GM12878 (cell line): ENCODE data around the gene BCAS3. TPM values are rescaled to one million over a fixed set of nuclear protein-coding genes. Genes with fewer than 3 reads are reported as not detected.

ENCODE experiments used
- ATAC-seq: fragments of 200-7000 bp; cut with Tn5 transposase; 3 replicates; pipeline ENCODE4 v1.9.1; 2020; ENCODE audit warnings: mild to moderate bottlenecking, moderate library complexity
- BruUV-seq: library from RNA; stranded (reverse); fragments of 400-500 nt; replicated peaks from 2 replicates; lab custom pipeline; 2021; lab: Mats Ljungman, UMichigan
- CTCF ChIA-PET: fragments of 300-600 bp; sonication (Branson Sonifier 250); formaldehyde crosslinking; extraction: SDS; loops from one replicate; lab custom pipeline; 2021; ENCODE audit warnings: inconsistent platforms; lab: Yijun Ruan, JAX
- POLR2A ChIA-PET: fragments of 350-600 bp; formaldehyde crosslinking; extraction: SDS; loops from one replicate; lab custom pipeline; 2021; ENCODE audit warnings: inconsistent platforms; lab: Charles Lee
- RAD21 ChIA-PET: fragments of 300-600 bp; sonication (Branson Sonifier 250); formaldehyde crosslinking; loops from one replicate; lab custom pipeline; 2023; ENCODE audit warnings: antibody characterized with exemption; ENCODE audit not compliant: unreplicated experiment; lab: Charles Lee
- SMC1A ChIA-PET: fragments of 300-600 bp; sonication (Branson Sonifier 250); formaldehyde crosslinking; loops from one replicate; lab custom pipeline; 2023; ENCODE audit not compliant: unreplicated experiment, uncharacterized antibody; lab: Charles Lee
- DNase-seq: peaks from one replicate; pipeline ENCODE4 v3.0.0-alpha.2; 2011; ENCODE audit warnings: low read depth, low spot score
- FAIRE-seq: peaks from 3 replicates; lab custom pipeline; 2011; peaks lifted over from hg19 to GRCh38; lab: Jason Lieb, UNC
- H2AFZ ChIP-seq: 2 replicates; pipeline ENCODE4 v1.6.0; 2011; ENCODE audit warnings: low read depth, low read length, control low read depth; ENCODE audit not compliant: control insufficient read depth
- H3K27ac ChIP-seq: 2 replicates; pipeline ENCODE4 v1.5.1; 2011; ENCODE audit warnings: control low read depth; ENCODE audit not compliant: control insufficient read depth, insufficient read depth
- H3K27me3 ChIP-seq, 2 experiments: replicated peaks in 1 of 2; 2 replicates each; pipeline versions ENCODE4 v1.6.0 to v1.6.1; 2011; ENCODE audit warnings: low read length in 1 of 2; ENCODE audit not compliant: control insufficient read depth in 2 of 2, insufficient read depth in 2 of 2
- H3K36me3 ChIP-seq, 2 experiments: 2 replicates each; pipeline ENCODE4 v1.5.1; 2011; ENCODE audit warnings: low read length in 1 of 2; ENCODE audit not compliant: control insufficient read depth in 2 of 2, insufficient read depth in 2 of 2
- H3K4me1 ChIP-seq: 2 replicates; pipeline ENCODE4 v1.6.1; 2011; ENCODE audit warnings: mild to moderate bottlenecking, low read length, moderate library complexity, mixed read lengths; ENCODE audit not compliant: control insufficient read depth, insufficient read depth
- H3K4me2 ChIP-seq: 2 replicates; pipeline ENCODE4 v1.6.0; 2011; ENCODE audit warnings: control low read depth; ENCODE audit not compliant: control insufficient read depth, insufficient read depth
- H3K4me3 ChIP-seq: fragments of 200-600 bp; sonication (generic); 2 replicates; pipeline ENCODE4 v1.5.1; 2016
- H3K79me2 ChIP-seq: 2 replicates; pipeline ENCODE4 v1.6.0; 2011; ENCODE audit warnings: low read length; ENCODE audit not compliant: control insufficient read depth, insufficient read depth
- H3K9ac ChIP-seq: 2 replicates; pipeline ENCODE4 v1.8.0; 2011; ENCODE audit warnings: low read length, control low read depth, mixed read lengths; ENCODE audit not compliant: control insufficient read depth, insufficient read depth
- H3K9me3 ChIP-seq: replicated peaks from 3 replicates; pipeline ENCODE4 v1.5.1; 2011; ENCODE audit warnings: mild to moderate bottlenecking, low read length; ENCODE audit not compliant: control insufficient read depth, insufficient read depth
- H4K20me1 ChIP-seq: 2 replicates; pipeline ENCODE4 v1.6.0; 2011; ENCODE audit not compliant: control insufficient read depth, insufficient read depth
- FOS ChIP-seq: IDR thresholded peaks from 3 replicates; pipeline ENCODE4 v1.6.1; 2011; ENCODE audit warnings: borderline replicate concordance; ENCODE audit not compliant: insufficient read length; ENCODE audit errors: extremely low read depth
- GABPA ChIP-seq: IDR thresholded peaks from 2 replicates; pipeline ENCODE4 v1.6.1; 2014; ENCODE audit warnings: antibody characterized with exemption, low read depth, mild to moderate bottlenecking, inconsistent platforms
- MXI1 ChIP-seq: fragments of 150-350 bp; IDR thresholded peaks from 2 replicates; pipeline ENCODE4 v1.6.1; 2011; ENCODE audit warnings: low read depth, mild to moderate bottlenecking, inconsistent platforms, low read length, improper control_type of control experiment
- NBN ChIP-seq: fragments of 450-650 bp; IDR thresholded peaks from 2 replicates; pipeline ENCODE4 v1.6.1; 2016
- NFXL1 ChIP-seq: fragments of 450-650 bp; IDR thresholded peaks from 2 replicates; pipeline ENCODE4 v1.6.1; 2017; ENCODE audit warnings: antibody characterized with exemption, mild to moderate bottlenecking, borderline replicate concordance
- POU2F2 ChIP-seq: IDR thresholded peaks from 3 replicates; pipeline ENCODE4 v1.6.1; 2011; ENCODE audit warnings: low read depth, mild to moderate bottlenecking, low read length, borderline replicate concordance
- SIX5 ChIP-seq: IDR thresholded peaks from 2 replicates; pipeline ENCODE4 v1.6.1; 2011; ENCODE audit warnings: mild to moderate bottlenecking, low read depth, low read length, moderate library complexity; ENCODE audit not compliant: severe bottlenecking
- SMC3 ChIP-seq: IDR thresholded peaks from 2 replicates; pipeline ENCODE4 v1.6.1; 2011; ENCODE audit warnings: low read length, improper control_type of control experiment, borderline replicate concordance
- ZSCAN29 ChIP-seq: fragments of 450-650 bp; IDR thresholded peaks from 2 replicates; pipeline ENCODE4 v1.6.1; 2017; ENCODE audit warnings: mild to moderate bottlenecking, moderate library complexity
- WGBS: methylation state at CpG from one replicate; pipeline ENCODE4 v1.1.6; 2016; ENCODE audit warnings: low lambda C conversion rate; ENCODE audit not compliant: insufficient replicate concordance, insufficient coverage; ENCODE audit errors: missing lambda C conversion rate; 5-methylcytosine and 5-hydroxymethylcytosine counted together
- in situ Hi-C: fragments of 300-500 bp; cut with MboI; formaldehyde crosslinking; loops from 9 replicates; pipeline ENCODE4 v1.14.3; 2018; ENCODE audit warnings: mixed read lengths
- intact Hi-C: fragments of 100-400 bp; cut with micrococcal nuclease; formaldehyde crosslinking; loops from one replicate; pipeline ENCODE4 v1.14.2; 2022; ENCODE audit not compliant: unreplicated experiment
- polyA plus RNA-seq, 11 experiments: library from polyadenylated mRNA; depleted of rRNA in 4 of 11; unstranded in 6 of 11; stranded (reverse) in 5 of 11; fragments of >200 nt; fragmentation: Nextera tagmentation in 4 of 11; fragmentation: Illumina TruSeq in 1 of 11; extraction: Ambion mirVana in 4 of 11; extraction: Trizol in 1 of 11; gene quantifications; 1 replicate in 1 of 11; 2 replicates in 10 of 11; pipeline versions ENCODE4 v1.2.1 to v1.2.3, GENCODE V29; 2011 to 2016; ENCODE audit warnings: inconsistent platforms in 2 of 11, missing spikeins in 2 of 11, low read depth in 1 of 11
- total RNA-seq, 4 experiments: library from RNA; depleted of rRNA in 3 of 4; stranded (reverse); fragments of >200 nt in 3 of 4; fragmentation: Illumina TruSeq in 1 of 4; extraction: Trizol in 1 of 4; gene quantifications; 2 replicates each; pipeline versions ENCODE4 v1.2.1 to v1.2.3, GENCODE V29; 2013 to 2021
- TF ChIP-seq, protein P1 (sequence below): fragments of 150-350 bp; IDR thresholded peaks from 2 replicates; pipeline ENCODE4 v1.6.1; 2016; ENCODE audit warnings: low read depth, low read length

BCAS3 gene
- total and polyA plus RNA-seq, 10 of the 15 experiments (the other 5 are each of a cell fraction or from before 2014, with no cell fraction given) = 2.1 to 11.0 (median 6.6) TPM

DNA sequence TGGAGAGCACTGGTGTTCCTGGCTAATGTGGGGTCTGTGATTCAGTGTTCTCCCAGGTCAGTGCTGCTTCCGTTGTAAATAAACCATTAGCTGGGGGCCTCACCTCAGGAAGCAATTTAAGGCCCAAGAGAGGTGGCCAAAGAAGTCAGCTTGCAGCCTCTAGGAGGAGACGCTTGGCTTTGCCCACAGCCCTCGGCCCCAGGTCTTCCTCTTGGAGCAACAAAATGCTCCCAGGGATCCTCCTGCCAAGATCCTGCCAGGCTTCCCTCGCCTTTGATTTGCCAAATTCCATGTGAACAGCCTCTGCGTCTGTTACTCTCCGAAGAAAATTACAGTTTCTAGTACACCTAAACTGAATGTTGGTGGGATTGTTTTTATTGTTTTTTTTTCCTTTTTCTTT is 659.6 kb downstream of the BCAS3 start (continued):
- TF ChIP-seq GABPA (no peak), SIX5 (no peak), MXI1 (no peak), FOS (no peak), ZSCAN29 (no peak)
- TF ChIP-seq, protein P1, sequence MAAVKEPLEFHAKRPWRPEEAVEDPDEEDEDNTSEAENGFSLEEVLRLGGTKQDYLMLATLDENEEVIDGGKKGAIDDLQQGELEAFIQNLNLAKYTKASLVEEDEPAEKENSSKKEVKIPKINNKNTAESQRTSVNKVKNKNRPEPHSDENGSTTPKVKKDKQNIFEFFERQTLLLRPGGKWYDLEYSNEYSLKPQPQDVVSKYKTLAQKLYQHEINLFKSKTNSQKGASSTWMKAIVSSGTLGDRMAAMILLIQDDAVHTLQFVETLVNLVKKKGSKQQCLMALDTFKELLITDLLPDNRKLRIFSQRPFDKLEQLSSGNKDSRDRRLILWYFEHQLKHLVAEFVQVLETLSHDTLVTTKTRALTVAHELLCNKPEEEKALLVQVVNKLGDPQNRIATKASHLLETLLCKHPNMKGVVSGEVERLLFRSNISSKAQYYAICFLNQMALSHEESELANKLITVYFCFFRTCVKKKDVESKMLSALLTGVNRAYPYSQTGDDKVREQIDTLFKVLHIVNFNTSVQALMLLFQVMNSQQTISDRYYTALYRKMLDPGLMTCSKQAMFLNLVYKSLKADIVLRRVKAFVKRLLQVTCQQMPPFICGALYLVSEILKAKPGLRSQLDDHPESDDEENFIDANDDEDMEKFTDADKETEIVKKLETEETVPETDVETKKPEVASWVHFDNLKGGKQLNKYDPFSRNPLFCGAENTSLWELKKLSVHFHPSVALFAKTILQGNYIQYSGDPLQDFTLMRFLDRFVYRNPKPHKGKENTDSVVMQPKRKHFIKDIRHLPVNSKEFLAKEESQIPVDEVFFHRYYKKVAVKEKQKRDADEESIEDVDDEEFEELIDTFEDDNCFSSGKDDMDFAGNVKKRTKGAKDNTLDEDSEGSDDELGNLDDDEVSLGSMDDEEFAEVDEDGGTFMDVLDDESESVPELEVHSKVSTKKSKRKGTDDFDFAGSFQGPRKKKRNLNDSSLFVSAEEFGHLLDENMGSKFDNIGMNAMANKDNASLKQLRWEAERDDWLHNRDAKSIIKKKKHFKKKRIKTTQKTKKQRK = no peak

DNA sequence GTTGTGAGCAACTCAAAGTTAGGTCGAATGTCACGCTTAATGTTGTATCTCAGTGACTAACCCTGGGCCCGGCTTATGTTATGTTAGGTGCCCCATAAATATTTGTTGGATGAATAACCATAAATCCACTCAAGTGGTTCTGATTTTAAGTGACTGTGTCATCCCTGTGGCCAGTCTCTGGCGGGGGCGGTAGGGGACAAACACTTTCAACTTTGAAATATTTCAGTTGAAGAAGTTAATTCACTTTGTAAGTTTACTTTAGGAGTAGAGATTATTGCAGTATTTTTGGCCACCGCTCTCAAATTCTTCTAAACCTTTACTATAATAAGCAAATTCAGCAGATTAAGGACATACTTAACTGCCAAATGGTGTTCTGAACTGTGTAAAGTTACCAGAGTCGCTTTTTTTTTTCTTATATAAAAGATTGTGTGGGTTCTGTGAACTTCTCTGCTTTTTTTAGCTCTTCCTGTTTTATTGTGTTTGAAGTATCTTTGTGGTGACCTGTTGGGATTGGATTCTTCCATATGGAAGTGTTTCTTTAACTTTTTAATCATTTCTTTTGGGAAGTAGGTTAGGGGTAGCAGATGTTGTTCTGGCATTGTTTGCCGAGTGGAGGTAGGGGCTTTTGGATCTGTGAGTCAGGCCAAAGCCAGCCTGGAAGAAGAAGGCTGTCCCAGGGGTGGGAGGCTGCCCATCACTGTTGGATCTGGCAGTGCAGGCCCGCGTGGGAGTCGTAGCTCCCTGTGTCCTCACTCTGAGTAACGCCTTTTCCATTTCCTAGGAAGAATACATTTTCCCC is 660.5 kb downstream of the BCAS3 start:
- Histone ChIP-seq H3K4me3 (no peak overlapping the region), H2AFZ (no peak overlapping the region), H3K27ac (no peak overlapping the region), H3K36me3 (no peaks in the 10 kb centered on the region), H3K4me2 (no peak overlapping the region), H3K27me3 (no peaks in the 10 kb centered on the region), H3K9me3 (no peaks in the 10 kb centered on the region), H4K20me1 (no peaks in the 10 kb centered on the region), H3K9ac (no peak overlapping the region), H3K79me2 (no peaks in the 10 kb centered on the region), H3K4me1 (no peaks in the 10 kb centered on the region)
- intact Hi-C loops = no loop called here
- DNase-seq (no peak), FAIRE-seq (no peak), ATAC-seq (no peak)
- ChIA-PET SMC1A (no interaction called here), POLR2A (no interaction called here), RAD21 (no interaction called here), CTCF (interaction anchor here (0.6 kb wide), 1 partner anchor 803 kb away, joined by 4 read pairs; no protein-coding TSS in a partner anchor)
- BruUV-seq = no TSS peak
- WGBS = 59% methylated on average over 12 of the region's 12 CpGs
- in situ Hi-C loops = no loop called here
- TF ChIP-seq NFXL1 (peak; percentile 37; the same call in 1 of the 2 replicates), NBN (no peak), POU2F2 (no peak), SMC3 (no peak)
